HG03139 (cell line): ENCODE measurements around the gene TSC2.
"Not testable (repeated sequence)": the region's sequence is repeated elsewhere in the genome, so short reads cannot be mapped to it uniquely, and the experiment has no call there.

Source experiments
- ATAC-seq: cut with Tn5 transposase; IDR thresholded peaks from one replicate; pipeline ENCODE4 v1.9.1; 2021; ENCODE audit not compliant: unreplicated experiment

TSC2 gene

GRCh38 chr16:2117960-2118722 is 70.4 kb downstream of the TSC2 start:
- not testable (repeated sequence) for ATAC-seq

GRCh38 chr16:2121325-2121724 is 73.5 kb downstream of the TSC2 start:
- not testable (repeated sequence) for ATAC-seq

- no peak for ATAC-seq
These were observed 74.1 kb downstream of the TSC2 start for GRCh38 chr16:2121853-2122252.

- ATAC-seq, result no peak
These were observed 74.6 kb downstream of the TSC2 start for GRCh38 chr16:2122429-2122828.

- ATAC-seq, result not testable (repeated sequence)
These were observed 75.3 kb downstream of the TSC2 start for GRCh38 chr16:2122934-2123683.

GRCh38 chr16:2123706-2124376 is 76.1 kb downstream of the TSC2 start:
- not testable (repeated sequence) for ATAC-seq

- not testable (repeated sequence) for ATAC-seq
These were observed 76.5 kb downstream of the TSC2 start for GRCh38 chr16:2124377-2124693.

GRCh38 chr16:2124694-2125444 is 77.1 kb downstream of the TSC2 start:
- ATAC-seq, result not testable (repeated sequence)

GRCh38 chr16:2125609-2126008 is 77.8 kb downstream of the TSC2 start:
- ATAC-seq, result not testable (repeated sequence)

- not testable (repeated sequence) for ATAC-seq
These were observed 78.5 kb downstream of the TSC2 start for GRCh38 chr16:2126161-2126743.

- ATAC-seq, result not testable (repeated sequence)
These were observed 79.3 kb downstream of the TSC2 start for GRCh38 chr16:2126928-2127556.

GRCh38 chr16:2127630-2128280 is 80.0 kb downstream of the TSC2 start:
- not testable (repeated sequence) for ATAC-seq

GRCh38 chr16:2129251-2129650 is 81.5 kb downstream of the TSC2 start:
- not testable (repeated sequence) for ATAC-seq

- not testable (repeated sequence) for ATAC-seq
These were observed 82.2 kb downstream of the TSC2 start for GRCh38 chr16:2129890-2130447.

- ATAC-seq, result not testable (repeated sequence)
These were observed 86.0 kb downstream of the TSC2 start for GRCh38 chr16:2133797-2134196.

- ATAC-seq, result not testable (repeated sequence)
These were observed 87.3 kb downstream of the TSC2 start for GRCh38 chr16:2135071-2135470.

GRCh38 chr16:2135770-2136490 is 88.1 kb downstream of the TSC2 start, which contains the start of gene PKD1:
TSS of gene PKD1 (minus strand) at chr16:2135898. CDS start at chr16:2135689, 209 bp downstream.
- ATAC-seq, result not testable (repeated sequence)
